Mesenteric fat pad (tissue), 1 donor: ENCODE data around the gene MFAP5. TPM values are rescaled to one million over a fixed set of nuclear protein-coding genes. Genes with fewer than 3 reads are reported as not detected.

ENCODE experiments used
- DNase-seq: peaks from one replicate; pipeline ENCODE4 v3.0.0-alpha.2; 2020; ENCODE audit warnings: low spot score
- long read RNA-seq: library from polyadenylated mRNA; unstranded; transcript quantifications from one replicate; pipeline ENCODE4 v2.0.0, GENCODE V29; 2020
- total RNA-seq: library from RNA; stranded (reverse); fragmentation: NEBNext Ultra II Directional; extraction: Animal tissue kit (Norgen Biotek cat#: 25700); gene quantifications from one replicate; pipeline ENCODE4 v1.2.1, GENCODE V29; 2021
- donor health status: DM: yes; HTN: yes; CAD: no.

MFAP5 gene
- total RNA-seq, result 147 TPM
- long read RNA-seq, transcript MFAP5-201 (10 exons, 2,845 nt), result major isoform, 15 of 24 reads
- long read RNA-seq, partial matches to known transcripts, result 2 of 24 reads
- long read RNA-seq, other reads (novel, unspliced or antisense), result 4 of 24 reads

GRCh38 chr12:8662593-8662992 lies at the start of gene MFAP5:
Gene MFAP5, minus strand, starts transcription at chr12:8662826. Its CDS starts 722 bp downstream, at chr12:8662104.
- no peak for DNase-seq

GRCh38 chr12:8709124-8709830 lies 46.7 kb upstream of the MFAP5 start:
- DNase-seq, result no peak

GRCh38 chr12:8702159-8702558 lies 39.5 kb upstream of the MFAP5 start:
- no peak for DNase-seq

- DNase-seq, result no peak
These were observed 38.5 kb upstream of the MFAP5 start for GRCh38 chr12:8701046-8701660.

- no peak for DNase-seq
These were observed 37.1 kb upstream of the MFAP5 start for GRCh38 chr12:8699714-8700113.

GRCh38 chr12:8698879-8699278 lies 36.3 kb upstream of the MFAP5 start:
- DNase-seq, result no peak

- peak; percentile 91 for DNase-seq
These were observed 35.7 kb upstream of the MFAP5 start for GRCh38 chr12:8698132-8698851.

GRCh38 chr12:8697476-8698131 lies 35.0 kb upstream of the MFAP5 start, which contains the start of gene RIMKLB:
Gene RIMKLB, plus strand, starts transcription at chr12:8697991. Its CDS starts 15,876 bp downstream, at chr12:8713867.
- DNase-seq, result peak; percentile 94

- no peak for DNase-seq
These were observed 34.5 kb upstream of the MFAP5 start for GRCh38 chr12:8697120-8697475.

- no peak for DNase-seq
These were observed 33.9 kb upstream of the MFAP5 start for GRCh38 chr12:8696442-8697090.

- DNase-seq, result no peak
These were observed 32.5 kb upstream of the MFAP5 start for GRCh38 chr12:8695116-8695515.

GRCh38 chr12:8692573-8692972 lies 29.9 kb upstream of the MFAP5 start:
- DNase-seq, result no peak

GRCh38 chr12:8689681-8690080 lies 27.1 kb upstream of the MFAP5 start:
- no peak for DNase-seq

GRCh38 chr12:8687846-8688601 lies 25.4 kb upstream of the MFAP5 start:
- DNase-seq, result no peak

GRCh38 chr12:8685051-8685450 lies 22.4 kb upstream of the MFAP5 start:
- no peak for DNase-seq

GRCh38 chr12:8681129-8681884 lies 18.7 kb upstream of the MFAP5 start:
- DNase-seq, result no peak

- DNase-seq, result no peak
These were observed 17.9 kb upstream of the MFAP5 start for GRCh38 chr12:8680533-8680932.

- DNase-seq, result no peak
These were observed 16.1 kb upstream of the MFAP5 start for GRCh38 chr12:8678661-8679111.

- DNase-seq, result no peak
These were observed 14.7 kb upstream of the MFAP5 start for GRCh38 chr12:8677362-8677761.
